GM03348 (cell line): ENCODE data around the gene WFDC8.
A peak's percentile ranks its signal among the peaks of the same experiment; 100 is the strongest.

Experiments used
- DNase-seq: peaks from one replicate; pipeline ENCODE4 v3.0.0; 2012; ENCODE audit warnings: low spot score

The WFDC8 gene

DNA sequence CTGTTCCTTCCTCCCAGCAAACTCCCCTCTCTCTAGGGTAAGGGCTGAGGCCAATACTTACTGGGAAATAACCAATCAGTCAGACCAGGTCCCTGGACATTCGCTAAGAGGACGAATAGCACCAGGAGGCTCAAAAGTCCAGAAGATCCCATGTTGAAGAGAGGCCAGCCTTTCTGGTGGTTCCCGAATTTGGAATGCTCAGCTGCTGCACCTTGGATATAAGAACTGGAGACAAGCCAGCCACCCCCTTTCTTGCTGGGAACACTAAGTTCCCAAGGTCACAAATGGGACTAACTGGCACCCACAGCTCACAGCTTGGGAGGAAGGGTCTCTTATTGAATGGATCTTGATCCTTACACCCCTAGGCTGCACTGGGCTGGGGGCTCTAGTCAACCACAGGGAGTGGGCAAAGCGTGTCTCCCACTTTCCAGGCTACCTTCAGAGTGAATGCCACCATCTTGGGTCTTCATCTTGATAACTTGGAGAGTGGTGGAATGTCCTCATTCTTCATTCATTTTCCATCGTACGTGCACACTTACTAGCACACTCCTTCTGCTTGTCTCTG lies 31.8 kb downstream of the WFDC8 start, which contains the start of gene EPPIN:
EPPIN (minus strand) TSS at position 196 of the 565 bp plus-strand sequence; CDS start at position 152, 44 bp downstream.
- DNase-seq: no peak

DNA sequence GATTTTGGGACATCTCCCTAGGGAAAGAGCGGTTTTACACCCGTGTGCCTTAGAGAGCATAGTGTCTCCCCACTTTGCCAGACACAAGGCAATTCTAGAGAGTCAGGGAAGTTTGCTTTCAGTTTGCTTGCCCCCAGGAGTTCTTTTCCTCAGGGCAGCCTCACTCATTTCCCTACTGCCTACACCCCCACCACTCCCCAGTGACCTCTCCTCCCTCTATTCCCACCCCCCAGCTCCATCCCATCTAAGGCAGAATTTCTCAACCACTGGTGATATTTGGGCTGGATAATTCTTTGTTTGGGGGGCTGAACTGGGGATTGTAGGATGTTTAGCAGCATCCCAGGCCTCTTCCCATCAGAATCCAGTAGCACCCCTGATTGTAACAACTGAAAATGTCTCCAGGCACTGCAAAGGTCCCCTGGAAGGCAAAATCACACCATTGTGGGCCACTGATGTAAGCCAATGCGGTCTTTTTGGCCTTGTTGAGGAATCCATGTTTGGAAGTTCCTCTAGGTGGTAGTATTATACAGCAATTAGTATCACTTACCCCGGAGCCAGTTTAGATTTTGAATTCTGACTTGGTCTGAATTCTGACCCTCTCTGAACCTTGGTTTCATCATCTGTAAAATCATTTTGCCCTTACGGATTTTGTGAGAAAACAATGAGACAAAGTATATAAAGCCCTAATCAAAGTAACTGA lies 33.2 kb downstream of the WFDC8 start:
- DNase-seq: peak; percentile 72

DNA sequence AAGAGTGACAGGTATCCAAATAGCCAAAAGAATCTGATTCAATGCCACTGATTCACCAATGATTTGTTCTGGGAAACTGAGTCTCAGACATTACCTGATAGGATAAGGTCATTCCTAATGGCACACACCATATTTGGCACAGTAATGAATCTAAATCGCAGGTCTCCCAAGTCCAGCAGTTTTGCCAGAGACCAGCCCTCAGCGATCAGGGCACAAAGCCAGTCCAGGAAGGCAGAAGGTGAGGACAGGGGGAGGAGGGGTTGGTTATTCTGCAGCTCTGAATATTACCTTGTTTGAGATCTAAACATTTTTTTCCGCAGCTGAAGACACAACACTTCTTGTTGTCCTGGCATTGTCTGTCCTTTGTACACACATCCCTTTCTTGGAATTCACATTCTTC lies 33.7 kb downstream of the WFDC8 start:
- DNase-seq: no peak

GRCh38 chr20:45539382-45539781 lies 39.7 kb downstream of the WFDC8 start, which contains the start of gene WFDC6:
Gene WFDC6, minus strand, starts transcription at chr20:45539482. Its CDS starts 75 bp downstream, at chr20:45539407.
- DNase-seq: no peak

DNA sequence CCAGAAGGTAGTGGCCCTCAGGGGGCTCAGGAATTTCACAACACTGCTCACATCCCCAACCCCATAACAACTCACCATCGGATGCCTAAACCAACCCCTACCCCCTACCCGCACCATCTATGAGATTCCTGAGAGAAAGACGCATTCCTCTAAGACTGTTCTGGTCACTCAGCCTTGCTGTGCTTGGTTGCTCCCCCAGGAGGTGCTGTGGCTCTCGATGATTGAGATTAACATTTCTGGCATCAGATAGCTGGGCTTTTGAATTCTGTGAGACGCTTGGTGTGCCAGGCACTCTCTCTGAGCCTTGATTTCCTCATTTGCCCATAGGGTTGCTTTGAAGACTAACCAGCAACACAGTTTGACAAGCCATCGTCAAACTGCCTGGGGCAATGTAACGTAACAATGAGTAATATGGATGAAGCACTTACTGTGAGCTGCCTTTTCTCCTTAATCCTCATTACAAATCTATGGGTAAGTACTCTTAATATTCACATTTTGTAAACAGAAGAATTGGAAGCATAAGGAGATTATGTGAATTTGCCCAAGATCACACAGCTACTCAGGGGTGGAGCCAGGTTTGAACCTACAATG lies 40.8 kb downstream of the WFDC8 start:
- DNase-seq: no peak

DNA sequence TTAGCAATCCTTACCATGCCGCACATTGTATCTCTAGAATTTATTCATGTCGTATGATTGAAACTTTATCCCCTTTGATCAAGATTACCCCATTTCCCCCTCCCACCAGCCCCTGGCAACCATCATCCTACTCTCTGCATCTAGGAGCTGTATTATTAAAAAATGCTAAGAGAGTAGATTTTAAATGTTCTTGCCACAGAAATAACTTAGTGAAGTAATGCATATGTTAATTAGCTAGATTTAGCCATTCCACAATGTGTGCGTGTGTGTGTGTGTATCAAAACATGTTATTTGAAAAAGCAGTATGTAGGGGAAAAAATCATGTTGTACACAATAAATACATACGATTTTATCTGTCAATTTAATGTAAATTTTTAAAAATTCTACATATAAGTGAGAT lies 51.8 kb downstream of the WFDC8 start:
- DNase-seq: no peak

GRCh38 chr20:45523821-45524220 lies 55.3 kb downstream of the WFDC8 start:
- DNase-seq: no peak

GRCh38 chr20:45518282-45518681 lies 60.8 kb downstream of the WFDC8 start:
- DNase-seq: no peak

- no peak for DNase-seq
These were observed 63.8 kb downstream of the WFDC8 start, which contains the start of gene SPINT3 for GRCh38 chr20:45515147-45515913. Gene SPINT3, minus strand, starts transcription at chr20:45515622. Its CDS starts 14 bp downstream, at chr20:45515608.

DNA sequence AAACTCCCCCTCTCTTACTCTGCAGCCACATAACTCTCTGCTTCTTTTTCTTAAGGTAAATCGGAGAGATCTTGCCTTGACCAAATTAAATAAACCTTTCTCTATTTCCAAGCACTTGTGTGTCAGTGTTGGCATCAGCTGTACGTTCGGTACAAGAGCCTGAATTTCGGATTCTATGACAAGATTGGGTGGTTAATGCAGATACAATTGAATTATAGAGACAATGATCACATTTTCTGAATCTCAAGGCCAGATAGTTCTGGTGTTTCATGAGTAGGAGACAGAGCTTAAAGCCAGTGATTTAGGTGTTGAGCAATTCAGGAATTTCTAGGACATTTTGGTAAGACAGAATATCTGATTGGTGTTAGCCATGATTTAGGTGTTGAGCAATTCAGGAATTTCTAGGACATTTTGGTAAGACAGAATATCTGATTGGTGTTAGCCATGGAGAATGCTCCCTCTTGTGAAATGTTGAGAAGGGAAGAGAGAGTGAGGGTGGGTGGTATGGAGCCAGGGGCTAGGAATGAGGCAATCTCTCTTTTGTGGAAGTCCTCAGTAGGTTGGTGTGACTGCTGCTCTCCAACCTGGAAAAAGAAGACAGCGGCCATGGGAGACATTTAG lies 68.7 kb downstream of the WFDC8 start:
- DNase-seq: no peak

- no peak for DNase-seq
These were observed 70.0 kb downstream of the WFDC8 start for GRCh38 chr20:45509091-45509490.

GRCh38 chr20:45508068-45508886 lies 70.8 kb downstream of the WFDC8 start:
- DNase-seq: no peak

GRCh38 chr20:45507011-45507820 lies 71.9 kb downstream of the WFDC8 start:
- no peak for DNase-seq

DNA sequence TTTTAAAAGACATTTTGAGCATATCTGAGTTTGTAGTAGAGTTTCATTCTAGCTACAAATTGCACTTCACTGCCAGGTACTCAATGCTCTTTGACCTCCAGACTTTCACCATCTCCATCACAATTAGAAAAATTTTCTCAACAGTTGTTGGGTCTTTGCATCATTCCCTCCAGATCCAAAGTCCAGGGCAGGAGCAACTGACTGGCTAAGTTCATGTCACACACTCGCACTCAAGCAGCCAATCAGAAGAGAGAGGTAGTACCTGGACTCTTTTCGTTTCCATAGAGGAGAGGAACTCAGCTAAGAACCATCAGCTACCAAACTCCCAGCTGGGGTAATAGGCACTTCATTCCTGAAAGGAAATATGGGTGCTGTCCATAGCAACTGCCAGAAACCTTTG lies 72.7 kb downstream of the WFDC8 start:
- no peak for DNase-seq

DNA sequence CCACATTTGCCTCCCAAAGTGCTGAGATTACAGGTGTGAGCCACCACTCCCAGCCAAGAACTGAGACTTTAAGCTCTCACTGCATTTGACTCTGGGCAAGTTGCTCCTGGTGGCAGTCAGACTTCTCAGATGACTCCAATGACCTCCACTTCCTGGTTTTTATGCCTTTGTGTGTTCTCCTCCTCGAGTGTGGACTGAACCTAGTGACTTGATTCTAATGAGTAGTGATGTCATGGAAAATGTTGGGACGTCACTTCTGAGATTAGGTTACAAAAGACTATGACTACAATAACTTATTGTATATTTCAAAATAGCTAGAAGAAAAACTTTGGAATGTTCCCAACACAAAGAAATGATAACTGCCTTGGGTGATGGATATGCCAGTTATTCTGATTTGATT lies 75.7 kb downstream of the WFDC8 start:
- DNase-seq: no peak

DNA sequence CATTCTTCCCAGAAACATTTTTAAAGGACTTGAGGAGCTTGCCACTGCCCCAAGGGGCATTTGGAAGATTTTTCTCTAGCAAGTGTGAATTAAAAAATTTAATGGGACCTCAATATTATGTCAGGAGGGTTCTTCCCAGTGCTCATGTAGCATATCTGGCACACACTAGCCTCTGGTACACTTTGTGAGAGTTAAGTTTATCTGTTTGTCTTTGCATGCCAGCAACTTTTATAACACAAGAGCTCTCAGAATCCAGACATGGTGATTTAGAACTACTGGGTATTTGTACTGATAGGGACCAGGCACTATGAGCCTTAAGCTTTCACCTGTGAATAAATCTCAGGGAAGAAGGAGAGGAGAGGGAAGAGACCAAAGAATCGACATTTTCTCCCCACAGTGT lies 76.5 kb downstream of the WFDC8 start:
- DNase-seq: no peak
